GM12892 (cell line): ENCODE results near the gene ABCA7.

ENCODE experiments used
- DNase-seq: peaks from one replicate; pipeline ENCODE4 v3.0.0; 2011; ENCODE audit not compliant: insufficient read length
- FAIRE-seq: peaks from 2 replicates; lab custom pipeline; 2011; peaks lifted over from hg19 to GRCh38; lab: Jason Lieb, UNC
- POLR2A ChIP-seq: IDR thresholded peaks from 2 replicates; pipeline ENCODE4 v1.6.1; 2011; ENCODE audit warnings: low read depth, low read length, control low read depth
- POLR2AphosphoS5 ChIP-seq: IDR thresholded peaks from 2 replicates; pipeline ENCODE4 v1.6.1; 2011; ENCODE audit warnings: low read depth, low read length, control low read depth
- TAF1 ChIP-seq: IDR thresholded peaks from 2 replicates; pipeline ENCODE4 v1.6.1; 2011; ENCODE audit warnings: low read depth, mild to moderate bottlenecking, control low read depth, low read length, borderline replicate concordance

The ABCA7 gene

GRCh38 chr19:1066251-1066747 is 26.4 kb downstream of the ABCA7 start:
- DNase-seq (no peak), FAIRE-seq (peak; percentile 67)
- TF ChIP-seq POLR2AphosphoS5, result no peak
- no peak for TF ChIP-seq TAF1
- TF ChIP-seq POLR2A, result no peak

GRCh38 chr19:1066748-1067340 is 26.9 kb downstream of the ABCA7 start, which contains the start of gene ARHGAP45:
Gene ARHGAP45, plus strand, starts transcription at chr19:1067167. Its CDS starts 239 bp downstream, at chr19:1067406.
- TF ChIP-seq TAF1, result no peak
- 0 out of 2 replicates have a peak, but pooled peaks have one; percentile 11 for TF ChIP-seq POLR2AphosphoS5
- TF ChIP-seq POLR2A, result no peak
- DNase-seq (peak; percentile 81), FAIRE-seq (peak; percentile 91)

GRCh38 chr19:1067341-1067957 is 27.5 kb downstream of the ABCA7 start:
- no peak for TF ChIP-seq POLR2AphosphoS5
- 0 out of 2 replicates have a peak, but pooled peaks have one; percentile 16 for TF ChIP-seq POLR2A
- no peak for TF ChIP-seq TAF1
- FAIRE-seq, result peak; percentile 68
- DNase-seq, result no peak

- TF ChIP-seq POLR2AphosphoS5 (no peak), POLR2A (no peak; the same call in 1 of the 2 replicates), TAF1 (no peak)
- DNase-seq (no peak), FAIRE-seq (peak; percentile 81)
Measured at GRCh38 chr19:1068009-1069001, 28.4 kb downstream of the ABCA7 start.

- TF ChIP-seq POLR2AphosphoS5 (peak; percentile 40; the same call in 1 of the 2 replicates), TAF1 (no peak), POLR2A (peak; percentile 43; the same call in 1 of the 2 replicates)
- FAIRE-seq, result peak; percentile 89
- DNase-seq, result peak; percentile 62
Measured at GRCh38 chr19:1069009-1069779, 29.3 kb downstream of the ABCA7 start.

- DNase-seq (no peak), FAIRE-seq (no peak)
- TF ChIP-seq POLR2A (no peak), POLR2AphosphoS5 (no peak), TAF1 (no peak)
Measured at GRCh38 chr19:1070576-1070930, 30.6 kb downstream of the ABCA7 start.

GRCh38 chr19:1070931-1071791 is 31.3 kb downstream of the ABCA7 start:
- FAIRE-seq, result no peak
- no peak for DNase-seq
- TF ChIP-seq POLR2AphosphoS5 (no peak), TAF1 (no peak)

- DNase-seq (no peak), FAIRE-seq (no peak)
- TF ChIP-seq TAF1, result no peak
- TF ChIP-seq POLR2A, result no peak
- no peak for TF ChIP-seq POLR2AphosphoS5
Measured at GRCh38 chr19:1072371-1073015, 32.6 kb downstream of the ABCA7 start.

GRCh38 chr19:1073063-1073955 is 33.4 kb downstream of the ABCA7 start:
- FAIRE-seq (no peak), DNase-seq (no peak)
- TF ChIP-seq TAF1, result no peak
- no peak for TF ChIP-seq POLR2AphosphoS5
- no peak for TF ChIP-seq POLR2A

- no peak for TF ChIP-seq POLR2AphosphoS5
- TF ChIP-seq TAF1, result no peak
- TF ChIP-seq POLR2A, result no peak
- FAIRE-seq, result no peak
- DNase-seq, result no peak
Measured at GRCh38 chr19:1073956-1074517, 34.1 kb downstream of the ABCA7 start.
